GM13977 (cell line): ENCODE data around the gene KLHL34.

Experiments
- DNase-seq: peaks from one replicate; pipeline ENCODE4 v3.0.0; 2012; ENCODE audit warnings: low spot score
- CTCF ChIP-seq: IDR thresholded peaks from 2 replicates; pipeline ENCODE4 v1.5.1; 2012; ENCODE audit warnings: mild to moderate bottlenecking, control low read depth; ENCODE audit not compliant: insufficient read depth; ENCODE audit errors: extremely low read depth, missing control alignments
- in situ Hi-C: fragments of 300-500 bp; cut with MboI; formaldehyde crosslinking; loops from one replicate; pipeline ENCODE4 v1.12.0; 2022; ENCODE audit warnings: low sequenced_read_pairs, low pct_unique_long_range_greater_than_20kb, mixed read lengths, inconsistent platforms; ENCODE audit not compliant: unreplicated experiment

KLHL34 gene

GRCh38 chrX:21657318-21658151 lies 595 bp downstream of the KLHL34 start:
- DNase-seq, result peak; percentile 19
- in situ Hi-C loops, result no loop called here
- no peak for TF ChIP-seq CTCF

GRCh38 chrX:21656587-21657317 lies 1.4 kb downstream of the KLHL34 start:
- DNase-seq, result no peak
- in situ Hi-C loops, result no loop called here
- TF ChIP-seq CTCF, result no peak

GRCh38 chrX:21655901-21656586 lies 2.1 kb downstream of the KLHL34 start:
- in situ Hi-C loops, result no loop called here
- no peak for TF ChIP-seq CTCF
- DNase-seq, result peak; percentile 29

GRCh38 chrX:21645886-21646285 lies 12.2 kb downstream of the KLHL34 start:
- in situ Hi-C loops, result no loop called here
- no peak for TF ChIP-seq CTCF
- no peak for DNase-seq

- DNase-seq, result no peak
- in situ Hi-C loops, result no loop called here
These were observed 12.7 kb downstream of the KLHL34 start for GRCh38 chrX:21645431-21645830.

GRCh38 chrX:21639775-21640174 lies 18.4 kb downstream of the KLHL34 start:
- no peak for DNase-seq
- no peak for TF ChIP-seq CTCF
- in situ Hi-C loops, result no loop called here

More at GRCh38 chrX:21645431-21645830, 12.7 kb downstream of the KLHL34 start:
- no peak for TF ChIP-seq CTCF
